Bronchial epithelial cell (primary cell): ENCODE data around the gene PLEKHA4. TPM values are rescaled to one million over a fixed set of nuclear protein-coding genes. Genes with fewer than 3 reads are reported as not detected.

Source experiments
- DNase-seq: peaks from one replicate; pipeline ENCODE4 v3.0.0-alpha.2; 2010; ENCODE audit warnings: low read depth
- FAIRE-seq: peaks from 2 replicates; lab custom pipeline; 2011; peaks lifted over from hg19 to GRCh38; lab: Jason Lieb, UNC
- H3K27me3 ChIP-seq: 2 replicates; pipeline ENCODE4 v1.5.1; 2011; ENCODE audit warnings: low read length; ENCODE audit not compliant: control insufficient read depth, insufficient read depth
- H3K36me3 ChIP-seq: 2 replicates; pipeline ENCODE4 v1.5.1; 2011; ENCODE audit warnings: low read length; ENCODE audit not compliant: control insufficient read depth, insufficient read depth
- H3K4me3 ChIP-seq: 2 replicates; pipeline ENCODE4 v1.5.1; 2011; ENCODE audit warnings: mild to moderate bottlenecking, low read depth, low read length, control low read depth
- CTCF ChIP-seq: IDR thresholded peaks from 2 replicates; pipeline ENCODE4 v1.5.1; 2011; ENCODE audit warnings: mild to moderate bottlenecking, moderate library complexity, low read length, control low read depth, inconsistent platforms; ENCODE audit not compliant: insufficient read depth, severe bottlenecking
- total RNA-seq: library from RNA; depleted of rRNA; stranded (reverse); fragments of >200 nt; gene quantifications from 2 replicates; pipeline ENCODE4 v1.2.1, GENCODE V29; 2014

The PLEKHA4 gene
- total RNA-seq, 1 donor from 2014 or later, result 0.79 TPM

- Histone ChIP-seq H3K4me3 (peak overlapping the region; percentile 22), H3K36me3 (no peaks in the 10 kb centered on the region), H3K27me3 (no peaks in the 10 kb centered on the region)
- DNase-seq (no peak), FAIRE-seq (no peak)
- no peak for TF ChIP-seq CTCF
Measured at GRCh38 chr19:48867746-48868113, 687 bp downstream of the PLEKHA4 start.

- DNase-seq (no peak), FAIRE-seq (no peak)
- H3K4me3 ChIP-seq, result peak overlapping the region; percentile 22
- TF ChIP-seq CTCF, result no peak
- H3K36me3 ChIP-seq, result no peaks in the 10 kb centered on the region
- H3K27me3 ChIP-seq, result no peaks in the 10 kb centered on the region
Measured at GRCh38 chr19:48867123-48867745, 1.2 kb downstream of the PLEKHA4 start.

GRCh38 chr19:48866692-48867091 lies 1.7 kb downstream of the PLEKHA4 start:
- FAIRE-seq (no peak), DNase-seq (no peak)
- Histone ChIP-seq H3K36me3 (no peaks in the 10 kb centered on the region), H3K4me3 (no peak overlapping the region), H3K27me3 (no peaks in the 10 kb centered on the region)
- no peak for TF ChIP-seq CTCF

GRCh38 chr19:48862827-48863226 lies 5.6 kb downstream of the PLEKHA4 start:
- DNase-seq (no peak), FAIRE-seq (no peak)
- no peak for TF ChIP-seq CTCF
- no peaks in the 10 kb centered on the region for H3K36me3 ChIP-seq
- no peaks in the 10 kb centered on the region for H3K27me3 ChIP-seq
- no peak overlapping the region for H3K4me3 ChIP-seq

- no peak overlapping the region for H3K4me3 ChIP-seq
- no peaks in the 10 kb centered on the region for H3K36me3 ChIP-seq
- FAIRE-seq (no peak), DNase-seq (no peak)
- H3K27me3 ChIP-seq, result no peaks in the 10 kb centered on the region
- no peak for TF ChIP-seq CTCF
Measured at GRCh38 chr19:48861313-48861712, 7.1 kb downstream of the PLEKHA4 start.
